ENCODE measurements around the gene FOXRED1.

The FOXRED1 gene

DNA sequence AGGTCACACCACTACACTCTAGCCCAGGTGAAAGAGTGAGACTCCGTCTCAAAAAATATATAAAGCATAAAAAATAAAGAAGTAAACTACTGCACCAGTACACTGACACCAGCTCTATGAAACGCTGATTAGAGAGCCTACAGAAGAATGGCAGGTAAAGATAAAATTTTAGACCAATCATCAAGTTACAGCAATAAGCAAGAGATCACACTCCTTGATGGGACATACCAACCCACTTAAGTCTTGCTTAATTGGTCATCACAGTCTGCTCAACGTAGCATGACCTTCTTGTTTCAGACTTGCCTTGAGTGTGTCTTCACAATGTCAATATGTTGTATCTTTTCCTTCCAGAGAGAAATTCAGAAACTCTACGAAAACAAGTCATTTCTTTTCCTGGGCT is 12.7 kb upstream of the FOXRED1 start:
- H3K9ac ChIP-seq (ENCODE audit: low read length) = no peak overlapping the region
- TF ChIP-seq CTCF (IDR thresholded peaks at IDR 0.05; ENCODE audit: low read length) (no peak), EZH2 (optimal IDR thresholded peaks at IDR 0.05; ENCODE audit: low read depth, low read length) (no peak), EZH2phosphoT487 (IDR thresholded peaks at IDR 0.05; ENCODE audit: low read length) (no peak)
- H3K4me2 ChIP-seq (ENCODE audit: low read depth, low read length) = no peak overlapping the region
- no peaks in the 10 kb centered on the region for H3K79me2 ChIP-seq (ENCODE audit: low read length)
- H3K36me3 ChIP-seq (replicated peaks; ENCODE audit: insufficient read depth, low read length) = no peaks in the 10 kb centered on the region
- H3K27me3 ChIP-seq (replicated peaks; ENCODE audit: insufficient read depth, low read length) = no peaks in the 10 kb centered on the region
- H3K4me1 ChIP-seq (ENCODE audit: low read length) = no peaks in the 10 kb centered on the region
- no peaks in the 10 kb centered on the region for H3K9me3 ChIP-seq (replicated peaks; ENCODE audit: insufficient read depth, low read length)
- H4K20me1 ChIP-seq (ENCODE audit: insufficient read depth, low read length) = no peaks in the 10 kb centered on the region
- no peak for DNase-seq
- no peaks in the 10 kb centered on the region for H3F3A ChIP-seq (ENCODE audit: insufficient read depth, low read length)
- no peak overlapping the region for H2AFZ ChIP-seq (ENCODE audit: low read length)
- H3K27ac ChIP-seq (ENCODE audit: low read length) = no peak overlapping the region
- H3K4me3 ChIP-seq (ENCODE audit: low read length) = no peak overlapping the region
- H3K9me2 ChIP-seq (replicated peaks; ENCODE audit: insufficient read depth, low read length) = no peaks in the 10 kb centered on the region

DNA sequence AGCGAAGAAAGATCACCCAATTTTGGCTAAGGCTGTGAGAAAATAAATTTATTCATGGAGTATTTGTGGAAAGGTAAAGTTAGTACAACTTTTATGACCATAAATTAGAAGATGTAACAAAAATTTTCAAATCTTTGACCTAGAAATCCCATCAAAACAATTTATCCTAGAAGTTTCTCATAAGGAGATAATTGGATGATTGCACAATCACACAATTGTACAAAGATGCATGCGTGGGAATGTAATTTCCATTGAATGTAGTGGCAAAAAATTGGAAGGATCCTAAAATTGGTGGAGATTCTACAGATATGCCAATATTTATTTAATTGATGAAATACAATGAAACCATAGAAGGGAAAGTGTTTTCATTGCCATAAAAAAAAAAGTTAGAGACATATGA is 11.8 kb upstream of the FOXRED1 start:
- Histone ChIP-seq H3K27ac (ENCODE audit: low read length) (no peak overlapping the region), H4K20me1 (ENCODE audit: insufficient read depth, low read length) (no peaks in the 10 kb centered on the region)

DNA sequence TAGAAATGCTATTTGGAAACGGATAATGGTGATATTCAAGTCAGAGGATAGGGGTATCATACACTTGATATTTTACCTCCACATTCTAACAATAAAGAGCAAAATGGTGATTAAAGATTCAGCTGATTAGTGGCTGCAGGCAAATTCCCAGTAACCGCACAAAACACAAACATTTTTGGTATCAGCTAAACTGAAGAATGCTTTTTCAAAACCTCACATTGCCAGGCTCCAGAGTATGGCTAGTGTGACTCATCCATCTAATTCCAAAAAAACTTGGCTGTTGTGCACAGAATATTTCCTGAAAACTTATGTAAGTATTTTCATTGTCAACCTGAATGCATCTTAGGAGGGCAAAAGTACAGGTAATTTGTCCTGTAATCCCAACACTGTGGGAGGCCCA is 11.2 kb upstream of the FOXRED1 start:
- TF ChIP-seq EZH2phosphoT487 (IDR thresholded peaks at IDR 0.05; ENCODE audit: low read length) (no peak), EZH2 (optimal IDR thresholded peaks at IDR 0.05; ENCODE audit: low read depth, low read length) (no peak), CTCF (IDR thresholded peaks at IDR 0.05; ENCODE audit: low read length) (no peak)
- H3F3A ChIP-seq (ENCODE audit: insufficient read depth, low read length) = no peaks in the 10 kb centered on the region
- H3K79me2 ChIP-seq (ENCODE audit: low read length) = no peaks in the 10 kb centered on the region
- H2AFZ ChIP-seq (ENCODE audit: low read length) = no peak overlapping the region
- H3K4me3 ChIP-seq (ENCODE audit: low read length) = no peak overlapping the region
- no peak overlapping the region for H3K27ac ChIP-seq (ENCODE audit: low read length)
- H4K20me1 ChIP-seq (ENCODE audit: insufficient read depth, low read length) = no peaks in the 10 kb centered on the region
- no peak overlapping the region for H3K4me2 ChIP-seq (ENCODE audit: low read depth, low read length)
- H3K27me3 ChIP-seq (replicated peaks; ENCODE audit: insufficient read depth, low read length) = no peaks in the 10 kb centered on the region
- peaks cover 5% of the 10 kb centered on the region; the same call in 1 of the 2 replicates for H3K36me3 ChIP-seq (replicated peaks; ENCODE audit: insufficient read depth, low read length)
- no peak overlapping the region for H3K9ac ChIP-seq (ENCODE audit: low read length)
- no peak for DNase-seq
- H3K4me1 ChIP-seq (ENCODE audit: low read length) = no peaks in the 10 kb centered on the region
- no peaks in the 10 kb centered on the region for H3K9me2 ChIP-seq (replicated peaks; ENCODE audit: insufficient read depth, low read length)
- no peaks in the 10 kb centered on the region for H3K9me3 ChIP-seq (replicated peaks; ENCODE audit: insufficient read depth, low read length)

More for the DNA sequence above, 11.8 kb upstream of the FOXRED1 start:
- Histone ChIP-seq H3K27me3 (replicated peaks; ENCODE audit: insufficient read depth, low read length) (no peaks in the 10 kb centered on the region), H3K4me1 (ENCODE audit: low read length) (no peaks in the 10 kb centered on the region), H3K79me2 (ENCODE audit: low read length) (no peaks in the 10 kb centered on the region), H3K4me2 (ENCODE audit: low read depth, low read length) (no peak overlapping the region), H3K4me3 (ENCODE audit: low read length) (no peak overlapping the region), H3K9me3 (replicated peaks; ENCODE audit: insufficient read depth, low read length) (no peaks in the 10 kb centered on the region), H3F3A (ENCODE audit: insufficient read depth, low read length) (no peaks in the 10 kb centered on the region), H3K9me2 (replicated peaks; ENCODE audit: insufficient read depth, low read length) (no peaks in the 10 kb centered on the region), H3K9ac (ENCODE audit: low read length) (no peak overlapping the region), H3K36me3 (replicated peaks; ENCODE audit: insufficient read depth, low read length) (0 out of 2 replicates have a peak, but pooled peaks cover under 1% of the 10 kb centered on the region), H2AFZ (ENCODE audit: low read length) (no peak overlapping the region)
- DNase-seq = no peak
- TF ChIP-seq EZH2 (optimal IDR thresholded peaks at IDR 0.05; ENCODE audit: low read depth, low read length) = no peak
- TF ChIP-seq CTCF (IDR thresholded peaks at IDR 0.05; ENCODE audit: low read length) = no peak

Data from MM.1S (cell line).